Activated naive CD4-positive, alpha-beta T cell treated with anti-CD3 and anti-CD28 coated beads for 36 hours (primary cell): ENCODE data around the gene S100A16. TPM values are rescaled to one million over a fixed set of nuclear protein-coding genes. Genes with fewer than 3 reads are reported as not detected.
"Not testable (repeated sequence)": the region's sequence is repeated elsewhere in the genome, so short reads cannot be mapped to it uniquely, and the experiment has no call there.

Experiments
- CTCF ChIA-PET: fragments of 350-600 bp; sonication (Branson Sonifier 250); formaldehyde crosslinking; loops from one replicate; lab custom pipeline; 2021; ENCODE audit warnings: antibody characterized with exemption; lab: Charles Lee
- DNase-seq: peaks from one replicate; pipeline ENCODE4 v3.0.0-alpha.2; 2020
- H3K27ac Mint-ChIP-seq: one replicate; pipeline ENCODE4 v1.8.0; 2021; ENCODE audit warnings: mild to moderate bottlenecking, mixed read lengths
- H3K27me3 Mint-ChIP-seq: one replicate; pipeline ENCODE4 v1.8.0; 2021; ENCODE audit warnings: low read depth, mixed read lengths
- H3K36me3 Mint-ChIP-seq: one replicate; pipeline ENCODE4 v1.8.0; 2021; ENCODE audit warnings: low read depth, mixed read lengths
- H3K4me1 Mint-ChIP-seq: one replicate; pipeline ENCODE4 v1.8.0; 2021; ENCODE audit warnings: low read depth, mixed read lengths
- H3K4me3 Mint-ChIP-seq: one replicate; pipeline ENCODE4 v1.8.0; 2021; ENCODE audit warnings: mild to moderate bottlenecking, moderate library complexity, mixed read lengths
- H3K9me3 Mint-ChIP-seq: one replicate; pipeline ENCODE4 v1.8.0; 2021; ENCODE audit warnings: mixed read lengths
- intact Hi-C: fragments of 100-400 bp; cut with micrococcal nuclease; formaldehyde crosslinking; loops from one replicate; pipeline ENCODE4 v1.15.1; 2023
- total RNA-seq, 2 experiments: library from RNA; stranded (reverse); gene quantifications; one replicate each; pipeline ENCODE4 v1.2.3, GENCODE V29; 2021

Gene S100A16
- total RNA-seq, 2 experiments from 2014 or later = not detected

DNA sequence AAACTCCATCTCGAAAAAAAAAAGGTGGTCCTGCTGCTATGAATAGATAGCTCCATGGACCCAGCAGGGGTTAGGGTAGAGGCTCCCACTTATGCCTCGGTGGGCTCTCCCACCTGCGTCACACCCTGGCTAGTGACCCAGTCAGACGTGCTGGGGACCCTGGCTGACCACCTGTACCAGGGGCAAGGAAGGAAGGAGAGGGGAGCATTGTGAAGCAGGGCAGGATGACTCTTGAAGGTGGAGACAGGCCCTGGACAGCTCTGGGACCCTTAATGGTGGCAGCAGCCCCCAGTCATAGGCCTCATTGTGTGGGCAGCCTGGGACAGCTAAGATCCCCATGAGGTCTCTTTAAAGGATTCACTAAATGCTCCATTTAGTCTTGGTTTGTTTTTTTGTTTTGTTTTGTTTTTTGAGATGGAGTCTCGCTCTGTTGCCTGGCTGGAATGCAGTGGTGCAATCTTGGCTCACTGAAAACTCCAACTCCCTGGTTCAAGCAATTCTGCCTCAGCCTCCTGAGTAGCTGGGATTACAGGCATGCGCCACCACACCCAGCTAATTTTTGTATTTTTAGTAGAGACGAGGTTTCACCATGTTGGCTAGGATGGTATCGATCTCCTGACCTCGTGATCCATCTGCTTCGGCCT, 35.2 kb upstream of the S100A16 start:
- no peaks in the 10 kb centered on the region for H3K9me3 Mint-ChIP-seq
- peak overlapping the region; percentile 57 for H3K27ac Mint-ChIP-seq
- CTCF ChIA-PET = interaction anchor here (0.6 to 1.1 kb wide), 2 partner anchors 76 to 282 kb away, joined by 5 read pairs; no protein-coding TSS in a partner anchor
- intact Hi-C loops = no loop called here
- peaks cover 55% of the 10 kb centered on the region for H3K4me1 Mint-ChIP-seq
- peaks cover 41% of the 10 kb centered on the region for H3K36me3 Mint-ChIP-seq
- H3K27me3 Mint-ChIP-seq = no peaks in the 10 kb centered on the region
- no peak overlapping the region for H3K4me3 Mint-ChIP-seq
- DNase-seq = no peak

DNA sequence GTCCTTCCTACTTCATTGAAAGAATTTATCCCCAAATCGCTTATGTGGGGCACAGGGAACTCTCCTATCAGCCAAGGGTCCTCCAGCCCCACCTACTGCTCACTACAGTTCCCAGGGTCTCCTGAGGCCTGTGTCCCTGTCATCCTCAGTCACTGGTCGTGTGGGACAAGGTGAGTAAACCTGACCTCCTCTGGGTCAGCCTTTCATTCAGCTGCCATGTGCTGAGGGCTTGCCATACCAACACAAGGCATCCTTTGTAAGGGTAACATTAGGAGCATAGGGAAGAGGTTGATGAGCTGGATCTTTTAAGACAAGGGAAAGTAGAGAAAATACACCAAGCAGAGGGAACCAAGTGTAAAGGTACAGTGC, 34.4 kb upstream of the S100A16 start:
- Mint-ChIP-seq H3K9me3 (no peaks in the 10 kb centered on the region), H3K4me1 (peaks cover 58% of the 10 kb centered on the region), H3K27ac (peak overlapping the region; percentile 35), H3K4me3 (no peak overlapping the region), H3K36me3 (peaks cover 44% of the 10 kb centered on the region), H3K27me3 (no peaks in the 10 kb centered on the region)
- no peak for DNase-seq
- intact Hi-C loops = no loop called here
- CTCF ChIA-PET = no interaction called here

DNA sequence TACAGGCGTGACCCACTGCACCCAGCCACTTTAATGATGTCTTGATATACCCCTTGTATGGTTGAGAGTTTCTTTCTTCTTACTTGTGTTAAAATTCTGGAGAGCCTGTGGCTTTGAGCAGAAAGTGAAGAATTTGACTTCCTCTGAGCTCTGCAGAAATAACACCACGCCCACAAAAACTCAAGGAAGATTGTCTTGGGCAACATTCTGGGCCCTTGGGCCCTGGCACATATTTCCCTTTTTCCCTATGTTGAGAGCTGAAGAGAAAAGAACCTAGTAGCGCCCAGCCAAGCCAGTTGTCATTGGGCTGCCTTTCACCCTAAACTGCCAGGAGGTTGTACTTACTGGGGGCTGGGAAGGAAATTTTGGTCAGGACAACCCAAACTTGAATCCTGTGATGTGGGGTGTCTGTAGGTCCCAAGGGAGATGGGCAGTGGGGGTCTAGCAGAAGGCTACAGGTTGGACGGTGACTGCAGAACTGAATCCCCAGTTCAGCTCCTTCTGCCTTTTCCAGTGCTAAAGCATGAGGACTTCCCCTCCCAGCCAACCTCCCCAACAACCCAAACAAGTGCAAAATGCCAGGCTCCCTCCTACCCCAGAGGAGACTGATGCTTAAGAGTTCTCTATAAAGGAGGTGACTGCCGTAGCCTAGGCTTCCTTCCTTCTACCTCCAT, 33.9 kb upstream of the S100A16 start:
- intact Hi-C loops = no loop called here
- no peak for DNase-seq
- CTCF ChIA-PET = no interaction called here
- peak overlapping the region; percentile 35 for H3K27ac Mint-ChIP-seq
- H3K4me1 Mint-ChIP-seq = peaks cover 62% of the 10 kb centered on the region
- no peaks in the 10 kb centered on the region for H3K27me3 Mint-ChIP-seq
- H3K9me3 Mint-ChIP-seq = no peaks in the 10 kb centered on the region
- peaks cover 48% of the 10 kb centered on the region for H3K36me3 Mint-ChIP-seq
- no peak overlapping the region for H3K4me3 Mint-ChIP-seq

DNA sequence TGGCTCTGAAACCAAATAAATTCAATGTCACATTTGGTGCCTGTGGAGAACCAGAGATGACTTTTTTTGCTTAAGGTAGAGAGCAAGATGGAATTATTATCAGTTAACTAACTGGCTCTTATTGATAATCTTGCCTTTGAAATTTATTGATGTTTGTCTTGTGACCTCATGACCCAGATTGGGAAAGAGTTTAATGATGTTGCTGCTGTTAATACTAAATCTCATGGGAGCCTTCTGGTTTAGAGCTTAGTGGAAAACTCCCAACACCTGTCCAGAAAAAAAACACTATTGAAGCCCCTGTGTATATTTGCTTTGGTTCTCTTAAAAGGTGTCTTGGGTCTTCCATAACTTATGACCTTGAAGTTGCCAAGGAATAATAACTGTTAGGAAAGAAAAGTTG, 30.9 kb upstream of the S100A16 start:
- Mint-ChIP-seq H3K4me1 (peaks cover 57% of the 10 kb centered on the region), H3K27me3 (no peaks in the 10 kb centered on the region), H3K27ac (peak overlapping the region; percentile 75), H3K4me3 (no peak overlapping the region), H3K9me3 (no peaks in the 10 kb centered on the region), H3K36me3 (peaks cover 65% of the 10 kb centered on the region)
- DNase-seq = no peak
- CTCF ChIA-PET = interaction anchor here (0.6 to 1.2 kb wide), 4 partner anchors 9 to 133 kb away, joined by 3 to 4 read pairs (median 3); no protein-coding TSS in a partner anchor
- intact Hi-C loops = no loop called here

DNA sequence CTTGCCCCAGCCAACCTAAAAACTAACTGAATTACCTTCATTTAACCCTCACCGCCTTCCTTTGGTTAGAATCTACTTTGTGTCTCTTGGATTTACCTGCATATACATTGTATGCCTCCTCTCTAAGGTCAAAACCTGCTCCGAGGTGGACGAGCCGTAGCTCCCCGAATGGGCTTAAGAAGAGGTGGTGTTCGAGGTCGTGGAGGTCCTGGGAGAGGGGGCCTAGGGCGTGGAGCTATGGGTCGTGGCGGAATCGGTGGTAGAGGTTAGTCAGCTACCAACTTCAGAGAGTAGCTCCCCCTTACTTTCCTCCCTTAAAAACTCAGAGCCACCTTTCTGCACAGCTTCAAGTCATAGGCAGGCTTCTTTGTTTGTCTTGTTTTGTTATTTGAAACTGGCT, 30.2 kb upstream of the S100A16 start:
- no peak overlapping the region for H3K4me3 Mint-ChIP-seq
- CTCF ChIA-PET = interaction anchor here (0.6 to 1.2 kb wide), 3 partner anchors 10 to 111 kb away, joined by 3 to 4 read pairs (median 3); no protein-coding TSS in a partner anchor
- DNase-seq = no peak
- H3K27me3 Mint-ChIP-seq = no peaks in the 10 kb centered on the region
- H3K4me1 Mint-ChIP-seq = peaks cover 52% of the 10 kb centered on the region
- no peak overlapping the region for H3K27ac Mint-ChIP-seq
- no peaks in the 10 kb centered on the region for H3K9me3 Mint-ChIP-seq
- peaks cover 67% of the 10 kb centered on the region for H3K36me3 Mint-ChIP-seq
- intact Hi-C loops = no loop called here

DNA sequence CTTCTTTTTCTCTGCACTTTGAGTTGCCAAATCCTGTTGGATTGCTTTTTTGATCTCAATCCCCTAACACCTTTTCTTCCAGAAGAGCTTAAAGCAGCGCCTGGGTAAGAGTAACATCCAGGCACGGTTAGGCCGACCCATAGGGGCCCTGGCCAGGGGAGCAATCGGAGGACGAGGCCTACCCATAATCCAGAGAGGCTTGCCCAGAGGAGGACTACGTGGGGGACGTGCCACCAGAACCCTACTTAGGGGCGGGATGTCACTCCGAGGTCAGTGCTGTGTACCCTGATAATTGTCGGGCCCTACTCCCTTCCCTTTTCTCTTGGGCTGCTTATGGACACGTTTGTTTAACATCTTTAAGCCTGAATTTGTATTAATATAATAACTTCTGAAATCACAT, 29.2 kb upstream of the S100A16 start:
- CTCF ChIA-PET = no interaction called here

DNA sequence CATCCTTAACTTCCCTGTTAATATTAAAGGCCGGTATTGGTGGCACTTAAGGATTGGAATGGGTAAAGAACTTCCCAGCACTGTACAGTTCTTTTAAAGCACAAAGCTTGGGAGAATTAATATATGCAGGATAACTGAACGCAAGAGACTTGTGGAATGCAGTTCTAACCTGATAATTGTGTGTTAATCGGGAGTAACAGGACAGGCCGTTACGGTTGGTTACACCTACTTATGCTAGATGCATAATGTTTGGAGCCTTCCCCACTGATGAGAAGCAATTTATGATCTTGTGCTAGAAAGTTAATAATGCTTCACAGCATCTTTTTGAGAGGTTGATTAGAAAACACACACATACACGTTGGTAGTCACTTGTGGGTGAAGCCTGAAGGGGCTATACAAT, 27.9 kb upstream of the S100A16 start:
- H3K9me3 Mint-ChIP-seq = no peaks in the 10 kb centered on the region
- no peak for DNase-seq
- intact Hi-C loops = no loop called here
- no peak overlapping the region for H3K4me3 Mint-ChIP-seq
- CTCF ChIA-PET = interaction anchor here (0.6 to 1.2 kb wide), 3 partner anchors 9 to 147 kb away, joined by 3 to 5 read pairs (median 3); no protein-coding TSS in a partner anchor
- H3K4me1 Mint-ChIP-seq = peaks cover 57% of the 10 kb centered on the region
- no peaks in the 10 kb centered on the region for H3K27me3 Mint-ChIP-seq
- peak overlapping the region; percentile 5 for H3K27ac Mint-ChIP-seq
- peaks cover 72% of the 10 kb centered on the region for H3K36me3 Mint-ChIP-seq

More for the DNA sequence above, 29.2 kb upstream of the S100A16 start:
- intact Hi-C loops = no loop called here
- Mint-ChIP-seq H3K27me3 (no peaks in the 10 kb centered on the region), H3K27ac (no peak overlapping the region), H3K4me1 (peaks cover 51% of the 10 kb centered on the region), H3K4me3 (no peak overlapping the region), H3K9me3 (no peaks in the 10 kb centered on the region), H3K36me3 (peaks cover 69% of the 10 kb centered on the region)
- DNase-seq = no peak

DNA sequence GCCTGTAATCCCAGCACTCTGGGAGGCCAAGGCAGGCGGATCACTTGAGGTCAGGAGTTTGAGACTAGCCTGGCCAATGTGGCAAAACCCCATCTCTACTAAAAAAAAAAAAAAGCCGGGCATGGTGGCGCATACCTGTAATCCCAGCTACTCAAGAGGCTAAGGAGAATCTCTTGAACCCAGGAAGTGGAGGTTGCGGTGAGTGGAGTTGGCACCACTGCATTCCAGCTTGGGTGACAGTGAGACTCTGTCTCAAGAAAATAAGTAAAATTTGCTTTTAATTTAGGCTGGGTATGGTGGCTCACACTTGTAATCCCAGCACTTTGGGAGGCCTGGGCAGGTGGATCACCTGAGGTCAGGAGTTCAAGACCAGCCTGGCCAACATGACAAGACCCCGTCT, 27.3 kb upstream of the S100A16 start:
- H3K9me3 Mint-ChIP-seq, H3K27me3 Mint-ChIP-seq, intact Hi-C loops, DNase-seq, H3K4me3 Mint-ChIP-seq: not testable (repeated sequence)
- CTCF ChIA-PET = interaction anchor here (1.2 kb wide), 1 partner anchor 9 kb away, joined by 5 read pairs; no protein-coding TSS in a partner anchor
- H3K4me1 Mint-ChIP-seq = peaks cover 53% of the 10 kb centered on the region
- peak overlapping the region; percentile 5 for H3K27ac Mint-ChIP-seq
- H3K36me3 Mint-ChIP-seq = peaks cover 69% of the 10 kb centered on the region

DNA sequence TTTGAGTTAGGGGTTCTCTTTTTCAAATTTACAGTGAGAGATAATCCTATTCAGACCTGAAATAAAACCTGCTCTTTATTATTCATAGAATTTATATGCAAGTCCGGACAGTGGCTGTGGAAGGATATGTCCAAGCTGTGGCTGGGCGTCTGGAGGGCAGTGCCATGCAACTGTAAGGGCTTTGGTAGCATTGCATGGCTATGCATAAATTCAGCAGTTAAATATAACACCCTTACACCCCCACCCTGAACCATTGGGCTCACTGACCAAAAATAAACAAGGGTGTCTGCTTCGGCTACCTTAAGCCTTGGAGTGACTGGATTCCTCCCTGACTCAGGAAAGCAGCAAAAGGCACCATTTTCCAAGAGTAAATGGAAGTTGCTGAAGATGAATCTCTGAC, 26.3 kb upstream of the S100A16 start:
- intact Hi-C loops = no loop called here
- no peak overlapping the region for H3K27ac Mint-ChIP-seq
- H3K4me1 Mint-ChIP-seq = peaks cover 51% of the 10 kb centered on the region
- H3K4me3 Mint-ChIP-seq = no peak overlapping the region
- H3K36me3 Mint-ChIP-seq = peaks cover 68% of the 10 kb centered on the region
- H3K9me3 Mint-ChIP-seq = no peaks in the 10 kb centered on the region
- CTCF ChIA-PET = no interaction called here
- no peaks in the 10 kb centered on the region for H3K27me3 Mint-ChIP-seq
- DNase-seq = no peak

DNA sequence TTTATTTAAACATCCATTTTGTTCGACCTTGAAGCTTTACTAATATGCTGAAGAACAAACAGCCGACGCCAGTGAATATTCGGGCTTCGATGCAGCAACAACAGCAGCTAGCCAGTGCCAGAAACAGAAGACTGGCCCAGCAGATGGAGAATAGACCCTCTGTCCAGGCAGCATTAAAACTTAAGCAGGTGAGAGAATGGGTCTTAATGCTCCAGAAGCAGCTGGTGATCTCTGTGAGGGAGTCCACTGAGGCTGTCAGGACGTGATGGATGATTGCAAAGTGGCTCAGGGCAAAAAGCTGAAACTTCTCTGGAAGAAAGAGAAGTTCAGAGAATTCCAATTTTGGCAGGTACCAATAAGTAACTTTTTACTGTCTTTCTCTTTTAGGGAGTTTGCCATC, 25.3 kb upstream of the S100A16 start:
- H3K4me3 Mint-ChIP-seq = no peak overlapping the region
- H3K4me1 Mint-ChIP-seq = peaks cover 46% of the 10 kb centered on the region
- peaks cover 61% of the 10 kb centered on the region for H3K36me3 Mint-ChIP-seq
- CTCF ChIA-PET = interaction anchor here (1.2 to 1.3 kb wide), 2 partner anchors 65 to 106 kb away, joined by 3 to 4 read pairs; no protein-coding TSS in a partner anchor
- no peaks in the 10 kb centered on the region for H3K27me3 Mint-ChIP-seq
- H3K9me3 Mint-ChIP-seq = no peaks in the 10 kb centered on the region
- no peak for DNase-seq
- no peak overlapping the region for H3K27ac Mint-ChIP-seq
- intact Hi-C loops = no loop called here

DNA sequence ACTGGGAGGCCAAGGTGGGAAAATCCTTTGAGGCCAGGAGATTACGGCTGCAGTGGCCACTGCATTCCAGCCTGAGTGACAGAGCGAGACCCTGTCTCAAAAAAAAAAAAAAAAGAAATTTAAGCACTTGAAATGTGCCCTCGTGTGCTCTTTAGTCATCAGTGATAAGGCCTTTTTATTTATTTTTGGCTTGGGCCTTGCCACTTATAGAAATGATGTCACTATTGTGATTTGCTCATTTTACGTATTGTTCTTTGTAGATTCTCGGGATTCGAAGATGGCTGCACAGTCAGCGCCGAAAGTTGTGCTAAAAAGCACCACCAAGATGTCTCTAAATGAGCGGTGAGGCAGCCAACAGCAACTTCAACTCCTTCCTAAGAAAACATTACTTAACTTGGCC, 23.4 kb upstream of the S100A16 start:
- no peak for DNase-seq
- Mint-ChIP-seq H3K27me3 (no peaks in the 10 kb centered on the region), H3K36me3 (peaks cover 47% of the 10 kb centered on the region), H3K27ac (no peak overlapping the region), H3K4me3 (peak overlapping the region; percentile 90), H3K4me1 (peaks cover 48% of the 10 kb centered on the region), H3K9me3 (no peaks in the 10 kb centered on the region)
- CTCF ChIA-PET = no interaction called here
- intact Hi-C loops = no loop called here

DNA sequence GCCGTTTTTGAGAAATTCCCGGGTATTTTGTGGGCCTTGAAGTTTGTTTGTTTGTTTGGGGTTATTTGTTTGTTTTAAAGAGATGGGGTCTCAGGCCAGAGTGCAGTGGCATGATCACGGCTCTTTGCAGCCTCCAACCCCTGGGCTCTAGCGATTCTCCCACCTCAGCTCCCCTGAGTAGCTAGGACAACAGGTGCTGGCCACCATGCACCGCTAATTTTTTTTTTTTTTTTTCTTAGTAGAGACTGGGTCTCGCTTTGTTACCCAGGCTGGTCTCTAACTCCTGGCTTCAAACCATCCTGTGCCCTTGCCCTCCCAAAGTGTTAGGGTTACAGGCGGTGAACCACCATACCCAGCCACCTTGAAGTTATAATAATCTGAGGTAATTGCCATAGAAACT, 22.9 kb upstream of the S100A16 start:
- H3K27ac Mint-ChIP-seq = peak overlapping the region; percentile 75
- H3K27me3 Mint-ChIP-seq = no peaks in the 10 kb centered on the region
- no peaks in the 10 kb centered on the region for H3K9me3 Mint-ChIP-seq
- CTCF ChIA-PET = interaction anchor here (3.1 kb wide), 1 partner anchor 103 kb away, joined by 12 read pairs; no protein-coding TSS in a partner anchor
- intact Hi-C loops = loop anchor here (2.0 kb wide), 1 partner anchor 125 kb away; no protein-coding TSS in a partner anchor
- peak overlapping the region; percentile 90 for H3K4me3 Mint-ChIP-seq
- peaks cover 46% of the 10 kb centered on the region for H3K4me1 Mint-ChIP-seq
- no peak for DNase-seq
- peaks cover 44% of the 10 kb centered on the region for H3K36me3 Mint-ChIP-seq
